Natural killer cell (primary cell): ENCODE measurements around the gene GSG1L. TPM values are rescaled to one million over a fixed set of nuclear protein-coding genes. Genes with fewer than 3 reads are reported as not detected.
"Not testable (repeated sequence)": the region's sequence is repeated elsewhere in the genome, so short reads cannot be mapped to it uniquely, and the experiment has no call there.

Experiments
- ATAC-seq, 3 donors: fragments of 150-1000 bp in 2 of 3; fragments of 200-7000 bp in 1 of 3; cut with Tn5 transposase; 1 replicate in 1 of 3; 2 replicates in 2 of 3; pipeline ENCODE4 v1.10.0; 2021; ENCODE audit warnings: mild to moderate bottlenecking in 2 of 3, moderate library complexity in 2 of 3
- DNase-seq, 2 donors: peaks; one replicate each; pipeline versions ENCODE4 v3.0.0 to v3.0.0-alpha.2; 2013 to 2021; ENCODE audit warnings: mixed read lengths in 1 of 2
- H3K27ac ChIP-seq: one replicate; pipeline ENCODE4 v1.5.1; 2013; ENCODE audit warnings: mild to moderate bottlenecking, low read length
- H3K27me3 ChIP-seq: one replicate; pipeline ENCODE4 v1.6.1; 2013; ENCODE audit warnings: low read length; ENCODE audit not compliant: control insufficient read depth, insufficient read depth
- H3K36me3 ChIP-seq: one replicate; pipeline ENCODE4 v1.6.1; 2013; ENCODE audit warnings: low read length; ENCODE audit not compliant: control insufficient read depth, insufficient read depth
- H3K4me1 ChIP-seq: one replicate; pipeline ENCODE4 v1.6.1; 2013; ENCODE audit warnings: low read length; ENCODE audit not compliant: control insufficient read depth, insufficient read depth
- H3K4me3 ChIP-seq: one replicate; pipeline ENCODE4 v1.5.1; 2013; ENCODE audit warnings: low read length
- H3K9me3 ChIP-seq: one replicate; pipeline ENCODE4 v1.6.1; 2013; ENCODE audit warnings: low read length; ENCODE audit not compliant: control insufficient read depth, insufficient read depth
- H3K27ac Mint-ChIP-seq, 2 donors: one replicate each; pipeline ENCODE4 v1.8.0; 2022; ENCODE audit warnings: mild to moderate bottlenecking in 2 of 2, mixed read lengths in 2 of 2, moderate library complexity in 1 of 2
- H3K27me3 Mint-ChIP-seq, 2 donors: one replicate each; pipeline ENCODE4 v1.8.0; 2022; ENCODE audit warnings: low read depth in 2 of 2, mixed read lengths in 2 of 2
- H3K36me3 Mint-ChIP-seq: one replicate; pipeline ENCODE4 v1.8.0; 2022; ENCODE audit warnings: mixed read lengths
- H3K4me1 Mint-ChIP-seq, 2 donors: one replicate each; pipeline ENCODE4 v1.8.0; 2022; ENCODE audit warnings: mixed read lengths in 2 of 2
- H3K4me3 Mint-ChIP-seq: one replicate; pipeline ENCODE4 v1.8.0; 2022; ENCODE audit warnings: mild to moderate bottlenecking, moderate library complexity, mixed read lengths
- H3K9me3 Mint-ChIP-seq, 2 donors: one replicate each; pipeline ENCODE4 v1.8.0; 2022; ENCODE audit warnings: mixed read lengths in 2 of 2
- CTCF ChIP-seq: fragments of 200-600 bp; IDR thresholded peaks from one replicate; pipeline ENCODE4 v1.8.0; 2022; ENCODE audit warnings: antibody characterized with exemption
- WGBS: methylation state at CpG from one replicate; pipeline ENCODE4 v1.1.7; 2013; ENCODE audit warnings: missing lambda C conversion rate; ENCODE audit not compliant: insufficient coverage; 5-methylcytosine and 5-hydroxymethylcytosine counted together
- intact Hi-C: fragments of 100-400 bp; cut with micrococcal nuclease; formaldehyde crosslinking; loops from one replicate; pipeline ENCODE4 v1.14.2; 2022
- total RNA-seq, 4 donors: library from RNA; stranded (reverse); fragments of 120-200 nt in 1 of 4; gene quantifications; one replicate each; pipeline versions ENCODE4 v1.2.3 to v1.2.4, GENCODE V29; 2013 to 2022

Gene GSG1L
- total RNA-seq, 3 donors from 2014 or later (not counting 1 experiment from before 2014, with no cell fraction given): 0.25 TPM; not detected in 2

GRCh38 chr16:27890006-27890405 lies 173.5 kb downstream of the GSG1L start:
- Histone ChIP-seq H3K4me1 (no peaks in the 10 kb centered on the region), H3K9me3 (no peaks in the 10 kb centered on the region), H3K4me3 (no peak overlapping the region), H3K36me3 (no peaks in the 10 kb centered on the region), H3K27me3 (no peaks in the 10 kb centered on the region), H3K27ac (no peak overlapping the region)
- Mint-ChIP-seq H3K36me3 (no peaks in the 10 kb centered on the region), H3K27ac (no peak overlapping the region), H3K9me3 (no peaks in the 10 kb centered on the region), H3K4me1 (no peaks in the 10 kb centered on the region), H3K27me3 (peaks cover 23 to 31% of the 10 kb centered on the region in 2 donors), H3K4me3 (no peak overlapping the region)
- no peak for DNase-seq
- no peak for TF ChIP-seq CTCF
- peak in 1 of 3 donors; percentile 12 for ATAC-seq
- intact Hi-C loops: no loop called here
- WGBS: 86% methylated on average over 6 of the region's 6 CpGs

GRCh38 chr16:27883576-27883975 lies 179.9 kb downstream of the GSG1L start:
- H3K4me3 ChIP-seq: no peak overlapping the region
- no peaks in the 10 kb centered on the region for H3K9me3 ChIP-seq
- DNase-seq (no peak), ATAC-seq (no peak)
- H3K9me3 Mint-ChIP-seq: peaks cover 0 to 2% of the 10 kb centered on the region in 2 donors
- H3K27ac ChIP-seq: no peak overlapping the region
- no peaks in the 10 kb centered on the region for H3K36me3 ChIP-seq
- TF ChIP-seq CTCF: no peak
- intact Hi-C loops: no loop called here
- peaks cover 27 to 32% of the 10 kb centered on the region in 2 donors for H3K27me3 Mint-ChIP-seq
- no peak overlapping the region for H3K4me3 Mint-ChIP-seq
- no peak overlapping the region for H3K27ac Mint-ChIP-seq
- WGBS: 62% methylated on average over 3 of the region's 5 CpGs
- no peaks in the 10 kb centered on the region for H3K4me1 Mint-ChIP-seq
- no peaks in the 10 kb centered on the region for H3K4me1 ChIP-seq
- no peaks in the 10 kb centered on the region for H3K27me3 ChIP-seq
- H3K36me3 Mint-ChIP-seq: no peaks in the 10 kb centered on the region

GRCh38 chr16:27880287-27880686 lies 183.2 kb downstream of the GSG1L start:
- intact Hi-C loops: no loop called here
- peaks cover 23 to 26% of the 10 kb centered on the region in 2 donors for H3K27me3 Mint-ChIP-seq
- TF ChIP-seq CTCF: no peak
- H3K36me3 Mint-ChIP-seq: no peaks in the 10 kb centered on the region
- no peak overlapping the region for H3K4me3 ChIP-seq
- H3K9me3 Mint-ChIP-seq: peaks cover 2 to 4% of the 10 kb centered on the region in 2 donors
- H3K27ac Mint-ChIP-seq: no peak overlapping the region
- DNase-seq (no peak), ATAC-seq (no peak)
- no peaks in the 10 kb centered on the region for H3K4me1 ChIP-seq
- H3K9me3 ChIP-seq: peaks cover 4% of the 10 kb centered on the region
- H3K4me1 Mint-ChIP-seq: no peaks in the 10 kb centered on the region
- H3K4me3 Mint-ChIP-seq: no peak overlapping the region
- WGBS: 75% methylated on average over 2 of the region's 2 CpGs
- no peaks in the 10 kb centered on the region for H3K27me3 ChIP-seq
- no peaks in the 10 kb centered on the region for H3K36me3 ChIP-seq
- no peak overlapping the region for H3K27ac ChIP-seq

GRCh38 chr16:27879601-27880247 lies 183.8 kb downstream of the GSG1L start:
- peaks cover 24 to 26% of the 10 kb centered on the region in 2 donors for H3K27me3 Mint-ChIP-seq
- no peak overlapping the region for H3K27ac ChIP-seq
- H3K27me3 ChIP-seq: no peaks in the 10 kb centered on the region
- H3K36me3 ChIP-seq: no peaks in the 10 kb centered on the region
- DNase-seq (no peak), ATAC-seq (no peak)
- intact Hi-C loops: no loop called here
- H3K4me3 ChIP-seq: no peak overlapping the region
- no peak overlapping the region for H3K4me3 Mint-ChIP-seq
- no peaks in the 10 kb centered on the region for H3K36me3 Mint-ChIP-seq
- no peaks in the 10 kb centered on the region for H3K4me1 ChIP-seq
- 79% methylated on average over 3 of the region's 3 CpGs for WGBS
- no peak overlapping the region for H3K27ac Mint-ChIP-seq
- peaks cover 6% of the 10 kb centered on the region for H3K9me3 ChIP-seq
- H3K9me3 Mint-ChIP-seq: peaks cover 2 to 4% of the 10 kb centered on the region in 2 donors
- no peak for TF ChIP-seq CTCF
- H3K4me1 Mint-ChIP-seq: no peaks in the 10 kb centered on the region

GRCh38 chr16:27872627-27873026 lies 190.9 kb downstream of the GSG1L start:
- DNase-seq, ATAC-seq, H3K9me3 ChIP-seq, H3K36me3 Mint-ChIP-seq, H3K4me3 ChIP-seq, H3K4me3 Mint-ChIP-seq, H3K27ac Mint-ChIP-seq, intact Hi-C loops, H3K4me1 ChIP-seq, H3K27ac ChIP-seq, H3K9me3 Mint-ChIP-seq, H3K4me1 Mint-ChIP-seq, H3K36me3 ChIP-seq, H3K27me3 Mint-ChIP-seq, H3K27me3 ChIP-seq: not testable (repeated sequence)
- 100% methylated on average over 1 of the region's 1 CpG for WGBS
